ENCODE data around the gene HYDIN.
"Not testable (repeated sequence)": the region's sequence is repeated elsewhere in the genome, so short reads cannot be mapped to it uniquely, and the experiment has no call there.

The HYDIN gene

DNA sequence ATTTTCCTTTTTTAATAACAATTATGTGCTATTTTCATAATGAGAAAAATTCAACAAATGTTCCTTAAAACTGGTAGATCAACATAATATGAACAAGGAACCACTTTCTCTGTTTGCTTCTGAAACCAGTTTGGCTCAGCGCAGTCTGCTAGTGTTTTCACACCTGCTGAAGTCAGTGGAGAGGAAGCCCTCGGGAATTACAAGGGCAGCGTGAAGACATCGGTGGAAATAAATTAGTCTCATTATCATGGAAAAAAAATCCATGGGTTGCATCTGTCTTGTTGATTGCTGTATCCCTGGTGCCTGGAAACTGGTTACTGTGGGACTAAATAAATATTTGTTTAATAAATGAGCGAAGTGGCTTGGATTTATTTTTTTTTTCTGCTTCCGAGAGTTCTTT, 245.8 kb downstream of the HYDIN start:
- DNase-seq = not testable (repeated sequence)

DNA sequence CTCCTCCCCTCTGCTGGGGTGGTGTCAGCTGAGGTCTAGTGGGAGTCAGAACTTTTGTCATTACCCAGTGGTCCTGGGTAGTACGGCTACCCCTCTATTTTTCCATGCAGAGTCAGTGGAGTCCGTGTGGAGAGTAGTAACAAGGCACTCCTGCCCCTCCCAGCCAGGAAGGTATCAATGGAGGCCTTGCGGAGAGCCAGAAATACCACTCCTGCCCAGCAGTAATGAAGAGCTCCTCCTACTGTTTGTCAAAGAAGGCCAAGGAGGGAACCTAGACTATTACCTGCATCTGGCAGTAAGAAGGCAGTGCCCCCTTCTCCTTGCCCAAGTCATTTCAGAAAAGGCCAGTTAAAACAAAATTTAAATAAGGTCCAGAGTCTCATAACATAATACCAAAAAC, 262.2 kb downstream of the HYDIN start:
- not testable (repeated sequence) for DNase-seq

DNA sequence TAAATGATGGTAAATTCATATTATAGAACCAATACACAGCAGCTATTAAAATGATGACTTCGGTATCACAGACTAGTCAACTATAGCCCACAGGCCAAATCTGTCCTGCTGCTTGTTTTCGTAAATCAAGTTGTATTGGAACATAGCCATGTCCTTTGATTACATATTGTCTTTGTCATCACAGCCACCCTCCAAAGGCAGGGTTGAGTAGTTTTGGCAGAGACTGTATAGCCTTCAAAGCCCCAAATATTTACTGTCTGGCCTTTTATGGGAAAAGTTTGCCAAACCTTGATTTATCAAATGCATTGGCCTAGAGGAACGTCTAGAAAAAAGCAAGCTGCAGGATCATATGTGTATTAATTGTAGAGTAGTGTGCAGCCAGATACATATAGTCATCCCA, 270.4 kb downstream of the HYDIN start:
- not testable (repeated sequence) for DNase-seq

DNA sequence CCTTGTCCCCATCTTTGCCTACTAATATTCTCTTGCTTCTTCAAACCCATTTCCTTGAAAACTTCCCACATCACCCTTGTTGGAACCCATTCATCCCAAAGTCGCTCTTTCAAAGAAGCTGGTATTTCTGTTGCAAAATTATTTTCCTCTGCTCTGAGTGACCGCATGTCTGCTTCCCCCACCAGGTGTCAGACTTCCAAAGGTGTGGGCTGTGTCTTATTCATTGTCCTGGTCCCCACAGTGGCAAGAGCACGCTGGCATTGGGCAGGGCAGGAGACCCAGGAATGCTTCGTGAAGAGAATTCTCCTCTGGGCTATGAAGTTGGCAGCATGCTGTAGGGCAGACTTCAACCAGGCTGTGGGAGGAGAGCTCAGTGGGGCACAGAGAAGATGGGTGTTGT, 275.6 kb downstream of the HYDIN start:
- DNase-seq = not testable (repeated sequence)

DNA sequence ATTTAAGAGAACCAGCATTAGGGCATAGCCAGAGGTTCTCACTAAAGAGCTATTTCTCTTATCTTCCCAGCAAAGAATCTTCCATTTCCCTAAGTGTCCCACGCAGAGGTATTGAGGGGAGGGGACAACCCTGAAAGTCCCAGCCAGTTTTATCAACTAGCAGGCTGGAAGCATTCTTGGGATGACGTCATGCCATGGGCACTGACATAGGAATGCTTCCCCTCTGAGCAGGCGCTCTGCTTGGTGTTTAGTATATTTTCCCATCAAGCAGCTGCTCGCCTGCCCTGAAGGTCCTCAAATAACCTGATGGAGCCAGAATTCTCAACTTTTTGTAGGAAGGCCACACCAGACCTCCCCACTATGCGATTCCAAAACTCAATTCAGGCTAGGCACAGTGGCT, 276.7 kb downstream of the HYDIN start:
- DNase-seq = not testable (repeated sequence)

DNA sequence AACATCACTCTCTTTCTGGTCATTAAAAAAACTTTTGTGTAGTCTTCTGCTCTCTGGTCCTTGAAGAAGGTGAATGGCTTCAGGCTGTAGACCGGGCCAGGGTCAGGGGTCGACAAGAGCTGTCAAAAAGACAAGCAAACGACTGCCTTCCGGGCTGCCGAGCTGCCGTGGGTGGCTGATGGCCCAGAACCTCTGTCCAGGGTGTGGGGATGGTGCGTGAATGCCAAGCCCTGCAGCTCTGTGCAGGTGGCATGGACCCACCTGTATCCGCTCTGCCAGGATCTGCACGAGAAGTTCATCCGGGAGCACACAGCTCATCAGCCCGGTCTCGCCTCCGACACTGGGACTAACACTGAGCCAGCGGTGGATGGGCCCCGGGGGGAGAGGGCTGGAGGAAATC, 287.0 kb downstream of the HYDIN start:
- DNase-seq = not testable (repeated sequence)

DNA sequence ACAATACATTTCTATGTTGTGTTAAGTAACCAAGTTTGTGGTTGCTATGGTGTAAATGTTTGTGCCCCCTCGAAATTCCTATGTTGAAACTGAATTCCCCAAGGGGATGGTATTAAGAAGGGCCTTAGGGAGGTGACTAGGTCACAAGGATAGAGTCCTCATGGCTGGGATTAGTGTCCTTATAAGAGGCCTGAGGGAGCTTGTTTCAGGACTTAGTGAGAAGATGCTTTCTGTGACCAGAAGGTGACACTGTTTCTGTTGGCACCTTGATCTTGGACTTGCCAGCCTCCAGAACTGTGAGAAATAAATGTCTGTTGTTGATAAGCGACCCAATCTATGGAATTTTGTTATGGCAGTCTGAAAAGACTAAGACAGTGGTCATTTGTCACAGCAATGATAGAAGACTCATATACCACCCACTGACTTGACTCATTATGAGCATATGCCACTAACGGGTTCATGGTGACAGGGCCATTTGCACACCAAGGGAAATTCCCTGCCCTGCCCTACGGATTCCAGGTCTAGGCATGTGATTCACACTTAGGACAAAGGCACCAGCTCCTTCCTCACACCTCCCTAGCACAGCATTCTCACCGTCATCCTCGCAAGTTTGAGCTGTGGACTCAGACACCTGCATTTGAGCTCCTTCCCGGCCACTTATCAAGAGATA, 290.7 kb downstream of the HYDIN start:
- not testable (repeated sequence) for DNase-seq

DNA sequence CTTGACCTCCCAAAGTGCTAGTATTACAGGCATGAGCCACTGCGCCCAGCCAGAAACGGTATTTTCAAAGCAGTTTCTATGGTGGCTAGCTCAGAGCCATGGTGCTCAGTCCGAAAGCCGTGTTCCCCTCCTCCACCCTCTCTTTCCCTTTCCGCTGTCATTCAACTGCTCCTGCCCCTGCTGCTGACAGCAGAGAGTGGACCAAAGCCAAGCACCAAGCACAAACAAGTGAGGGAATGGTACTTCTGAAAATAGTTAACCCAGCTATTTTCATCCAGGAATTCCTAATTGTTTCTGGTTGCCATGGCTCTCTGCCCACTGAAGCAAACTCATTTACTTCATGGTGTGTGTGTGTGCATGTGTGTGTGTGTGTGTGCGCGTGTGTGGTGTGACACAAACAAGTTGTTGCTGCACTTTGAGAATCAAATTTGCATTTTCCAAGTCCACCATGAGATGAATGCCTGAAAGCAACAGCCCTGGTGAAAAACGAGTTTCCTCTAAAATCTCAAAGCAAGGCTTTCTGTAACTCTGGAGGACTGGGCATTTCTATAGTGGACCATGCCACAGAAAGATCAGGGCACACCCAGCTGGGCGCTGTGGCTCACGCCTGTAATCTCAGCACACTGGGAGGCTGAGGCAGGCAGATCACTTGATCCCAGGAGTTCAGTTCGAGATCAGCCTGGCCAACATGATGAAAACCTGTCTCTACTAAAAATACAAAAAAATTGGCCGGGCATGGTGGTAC, 293.6 kb downstream of the HYDIN start:
- not testable (repeated sequence) for DNase-seq

DNA sequence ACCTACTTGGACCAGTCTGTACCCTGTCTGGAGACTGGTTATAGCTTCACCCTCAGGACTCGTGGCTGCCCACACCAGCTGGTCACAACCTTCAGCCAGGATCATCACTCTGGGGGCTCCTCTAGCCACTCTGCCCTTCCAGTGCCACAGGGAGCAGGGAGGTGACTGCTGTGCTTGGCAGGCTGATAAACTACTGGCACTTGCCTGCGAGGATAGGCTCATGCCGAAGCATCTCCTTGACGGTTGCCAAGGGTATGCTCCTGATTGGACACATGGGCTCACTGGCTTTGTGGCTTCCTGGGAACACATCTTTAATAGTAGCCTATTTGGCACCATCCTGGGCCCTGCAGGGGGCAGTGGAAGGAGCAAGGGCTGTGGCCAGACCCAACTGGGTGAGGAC, 295.2 kb downstream of the HYDIN start:
- not testable (repeated sequence) for DNase-seq

DNA sequence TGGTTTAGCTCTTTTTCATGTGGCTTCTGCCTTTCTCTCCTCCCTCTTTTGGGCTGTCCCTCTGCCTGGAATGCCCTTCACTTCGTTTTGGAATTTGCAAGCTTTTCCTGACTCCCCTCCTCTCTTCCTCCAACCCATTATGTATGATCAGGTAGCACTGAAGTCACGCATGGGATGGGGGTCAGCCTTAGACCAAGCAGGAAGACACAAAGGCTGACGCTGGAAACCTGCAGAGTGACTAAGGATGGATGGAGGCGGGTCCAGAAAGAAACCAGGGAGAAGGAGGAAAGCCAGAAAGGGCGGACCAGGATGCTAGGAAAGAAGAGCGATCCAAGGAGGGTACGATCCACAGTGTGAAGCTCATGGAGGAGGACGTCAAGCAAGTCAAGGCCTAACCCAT, 296.8 kb downstream of the HYDIN start:
- not testable (repeated sequence) for DNase-seq

DNA sequence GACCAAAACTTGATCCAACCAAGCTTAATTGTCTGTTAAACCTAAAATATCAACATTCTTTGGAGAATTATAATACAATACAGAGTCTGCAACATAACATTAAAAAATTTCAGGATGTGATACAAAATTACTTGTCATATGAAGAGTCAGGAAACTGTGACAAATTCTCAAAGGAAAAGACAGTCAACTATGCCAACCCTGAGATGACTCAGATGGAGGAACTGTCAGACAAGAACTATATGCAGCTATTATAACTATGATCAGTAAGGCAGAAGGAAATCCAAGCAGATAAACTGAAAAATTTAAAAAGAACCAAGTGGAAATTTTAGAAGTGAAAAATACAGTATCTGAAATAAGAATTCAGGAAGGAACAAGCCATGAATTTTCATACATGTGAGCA, 299.8 kb downstream of the HYDIN start:
- not testable (repeated sequence) for DNase-seq

DNA sequence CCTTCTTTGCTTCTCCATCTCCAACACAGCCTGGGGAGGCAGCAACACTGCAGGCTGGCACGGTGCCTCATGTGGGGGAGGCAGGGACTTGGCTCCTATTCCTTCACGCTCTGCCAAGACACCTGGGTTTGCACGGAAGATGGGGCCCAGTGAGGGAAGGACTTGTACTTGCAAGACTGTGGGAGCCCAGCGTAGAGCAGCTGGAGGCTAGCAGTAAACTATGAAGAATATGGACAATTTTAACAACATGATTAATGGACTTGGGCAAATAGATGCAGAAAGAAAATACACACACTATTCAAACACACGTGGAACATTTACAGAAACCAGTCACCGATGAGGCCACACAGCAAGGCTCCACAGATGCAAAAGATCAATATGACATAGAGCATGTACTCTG, 308.4 kb downstream of the HYDIN start:
- peak in 1 of 2 experiments; percentile 0 for DNase-seq

DNA sequence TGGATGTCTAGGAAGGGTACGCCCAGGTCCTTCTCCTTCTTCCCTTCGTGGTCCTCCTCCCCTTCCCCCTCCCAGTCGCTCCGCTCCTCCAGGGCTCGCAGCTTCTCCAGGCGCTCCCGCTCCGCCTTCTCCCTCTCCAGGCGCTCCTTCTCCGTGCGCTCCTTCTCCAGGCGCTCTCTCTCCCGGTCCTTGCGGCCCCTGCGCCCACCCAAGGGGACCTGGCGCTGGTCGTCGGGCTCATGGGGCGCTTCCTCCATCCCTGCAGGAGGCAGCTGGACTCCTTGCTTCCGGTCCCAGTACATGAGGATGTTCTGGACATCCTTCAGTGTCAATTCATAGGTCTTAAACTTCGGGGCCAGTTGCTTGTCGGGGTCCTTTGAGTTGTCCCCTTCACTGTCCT, 309.9 kb downstream of the HYDIN start:
- not testable (repeated sequence) for DNase-seq

DNA sequence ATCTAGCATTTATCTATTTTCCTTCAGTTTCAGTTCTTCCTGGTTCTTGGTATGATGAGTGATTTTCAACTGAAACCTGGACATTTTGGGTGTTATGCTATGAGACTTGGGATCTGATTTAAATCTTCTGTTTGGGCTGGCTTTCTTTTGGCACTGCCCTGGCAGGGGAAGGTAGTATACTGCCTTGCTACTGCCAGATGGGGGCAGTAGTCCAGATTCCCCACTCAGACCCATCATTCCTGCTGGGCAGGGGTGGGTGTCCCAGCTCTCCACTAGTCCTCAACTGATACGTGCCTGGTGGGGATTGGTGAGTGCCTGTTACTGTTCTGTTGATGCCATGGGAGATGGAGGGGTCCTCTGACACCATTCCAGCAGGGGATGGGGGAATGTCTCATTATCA, 342.3 kb downstream of the HYDIN start:
- not testable (repeated sequence) for DNase-seq

DNA sequence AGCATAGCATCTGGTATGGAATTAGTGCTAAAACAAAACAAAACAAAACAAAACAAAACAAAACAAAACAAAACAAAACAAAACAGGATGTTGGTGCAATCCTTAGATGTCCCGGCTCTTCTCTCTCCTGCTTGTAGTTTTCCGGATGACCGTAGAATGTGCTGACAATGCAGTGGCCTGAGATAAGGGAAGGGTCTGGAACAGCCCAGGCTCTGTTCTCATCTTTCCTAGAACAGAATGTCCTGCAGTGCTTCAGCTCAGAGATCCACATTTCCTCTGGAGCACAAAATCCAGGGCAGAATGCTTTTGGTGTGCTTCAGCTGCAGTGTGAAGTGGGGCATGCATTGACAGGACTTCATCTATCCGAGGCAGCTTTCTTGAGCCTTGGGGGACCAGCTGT, 345.9 kb downstream of the HYDIN start:
- DNase-seq = not testable (repeated sequence)

DNA sequence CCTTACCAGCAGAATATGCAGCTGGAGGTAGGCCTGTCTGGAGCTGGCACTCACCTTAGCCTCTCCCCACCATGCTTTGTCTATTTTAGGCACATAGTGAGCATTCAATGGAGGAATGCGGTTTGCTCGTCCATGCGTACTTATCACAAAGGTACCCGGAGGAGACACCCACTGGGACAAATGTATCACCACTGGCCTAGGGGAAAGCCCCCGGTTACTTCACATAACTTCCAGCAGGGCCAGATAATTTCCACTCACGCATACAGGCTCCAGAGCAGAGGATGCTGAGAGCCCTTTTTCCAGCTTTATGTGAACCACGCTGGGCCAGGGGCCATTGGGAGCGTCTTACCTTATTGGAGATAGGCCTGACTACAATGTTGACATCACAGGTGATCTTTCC, 348.2 kb downstream of the HYDIN start:
- not testable (repeated sequence) for DNase-seq

DNA sequence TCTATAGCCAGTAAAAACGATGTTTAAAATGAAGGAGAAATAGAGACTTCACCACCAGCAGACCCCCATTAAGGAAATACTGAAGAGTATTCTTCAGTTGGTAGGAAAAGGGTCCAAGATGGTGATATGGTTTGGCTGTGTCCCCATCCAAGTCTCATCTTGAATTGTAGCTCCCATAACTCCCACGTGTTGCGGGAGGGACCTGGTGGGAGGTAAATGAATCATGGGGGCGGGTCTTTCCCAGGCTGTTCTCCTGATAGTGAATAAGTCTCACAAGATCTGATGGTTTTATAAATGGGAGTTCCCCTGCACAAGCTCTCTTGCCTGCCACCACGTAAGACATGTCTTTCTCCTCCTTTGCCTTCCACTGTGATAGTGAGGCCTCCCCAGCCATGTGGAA, 352.6 kb downstream of the HYDIN start:
- DNase-seq = not testable (repeated sequence)

DNA sequence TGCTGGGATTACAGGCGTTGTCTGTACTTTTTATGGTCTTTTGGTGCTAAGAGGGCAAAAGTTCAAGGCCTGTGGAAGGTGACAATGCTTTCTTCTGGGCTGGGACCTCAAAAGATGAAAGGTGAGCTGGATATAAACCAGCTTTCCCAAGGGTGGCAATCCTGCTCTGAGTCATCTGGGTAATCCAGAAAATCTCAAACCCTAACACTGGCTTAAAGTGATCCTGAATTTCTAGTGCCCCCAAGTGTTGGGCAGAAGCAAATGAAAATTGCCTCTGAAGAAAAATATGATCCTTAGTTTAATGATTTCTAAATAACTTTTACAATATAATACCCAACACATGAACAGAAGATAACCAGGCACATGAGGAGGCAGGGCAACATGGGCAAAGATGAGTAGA, 354.1 kb downstream of the HYDIN start:
- not testable (repeated sequence) for DNase-seq

DNA sequence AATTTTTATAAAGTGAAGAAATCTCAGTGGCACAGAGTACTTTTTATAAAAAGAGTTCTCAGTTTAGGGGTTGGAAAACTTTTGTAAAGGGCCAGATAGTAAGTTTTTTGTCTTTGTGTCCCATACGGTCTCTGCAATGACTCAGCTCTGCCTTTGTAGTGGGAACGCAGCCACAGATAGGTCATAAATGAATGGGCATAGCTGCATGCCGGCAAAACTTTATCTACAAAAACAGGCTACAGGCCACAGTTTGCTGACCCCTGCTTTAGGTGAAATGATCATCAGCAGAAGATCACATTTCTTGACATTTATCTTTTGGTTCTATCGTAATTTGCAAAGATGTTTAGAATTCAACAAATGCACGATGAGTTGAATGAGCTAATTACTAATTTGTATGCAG, 365.8 kb downstream of the HYDIN start:
- not testable (repeated sequence) for DNase-seq

DNA sequence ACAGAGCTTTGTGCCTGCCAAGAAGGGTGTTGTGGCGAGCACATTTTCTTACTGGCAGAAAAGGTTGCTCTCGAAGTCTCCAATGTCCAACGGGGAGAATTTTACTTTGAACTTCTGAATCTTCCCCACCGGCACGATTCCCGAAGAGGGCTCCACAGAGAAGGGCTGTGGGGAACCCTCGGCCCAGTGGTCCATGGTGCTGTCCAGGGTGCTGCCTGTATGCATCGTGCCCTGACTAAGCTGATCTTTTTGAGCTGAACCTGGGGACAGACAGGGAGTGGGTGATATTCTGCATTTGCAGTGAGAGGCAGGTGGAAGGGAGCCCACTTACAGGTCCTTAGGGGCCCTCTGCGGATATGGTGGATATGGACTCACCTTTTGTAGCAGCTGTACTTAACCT, 368.5 kb downstream of the HYDIN start:
- DNase-seq = not testable (repeated sequence)

DNA sequence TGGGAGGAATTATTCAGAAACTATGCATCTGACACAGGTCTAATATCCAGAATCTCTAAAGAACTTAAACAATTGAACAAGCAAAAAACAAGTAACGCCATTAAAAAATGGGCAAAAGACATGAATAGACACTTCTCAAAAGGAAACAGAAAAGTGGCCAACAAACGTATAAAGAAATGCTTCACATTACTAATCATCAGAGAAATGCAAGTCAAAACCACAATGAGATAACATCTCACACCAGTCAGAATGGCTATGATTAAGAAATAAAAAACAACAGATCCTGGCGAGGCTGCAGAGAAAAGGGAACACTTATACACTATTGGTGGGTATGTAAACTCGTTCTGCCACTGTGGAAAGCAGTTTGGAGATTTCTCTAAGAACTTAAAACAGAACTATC, 379.2 kb downstream of the HYDIN start:
- not testable (repeated sequence) for DNase-seq

DNA sequence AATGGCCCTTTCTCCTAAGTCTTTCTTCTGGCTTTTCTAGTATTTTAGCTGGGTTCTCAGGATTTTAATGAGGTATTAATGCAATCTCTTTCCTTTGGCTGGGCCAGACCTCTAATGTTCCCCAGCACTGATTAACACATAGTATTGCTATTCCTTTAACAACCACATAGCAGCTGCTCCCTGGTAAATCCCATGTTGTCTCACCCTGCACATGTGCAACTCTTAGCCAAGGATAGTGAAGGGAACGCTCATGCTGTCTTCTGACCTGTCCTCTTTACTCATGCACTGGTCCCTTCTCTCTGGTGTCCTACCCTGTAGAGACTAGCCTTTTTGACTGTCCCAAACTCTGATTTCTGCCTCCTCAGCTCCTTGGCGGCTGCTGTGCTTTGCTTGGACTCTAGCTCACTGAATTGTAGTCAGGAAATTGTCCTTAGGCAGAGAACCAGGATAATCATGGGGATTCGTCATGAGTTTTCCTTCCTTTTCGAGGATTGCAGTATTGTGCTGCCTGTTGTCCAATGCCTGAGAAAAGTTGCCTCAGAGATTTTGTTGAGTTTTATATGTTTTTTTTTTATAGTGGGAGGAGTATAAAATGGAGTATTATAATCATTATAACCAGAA, 406.9 kb downstream of the HYDIN start:
- DNase-seq = not testable (repeated sequence)

DNA sequence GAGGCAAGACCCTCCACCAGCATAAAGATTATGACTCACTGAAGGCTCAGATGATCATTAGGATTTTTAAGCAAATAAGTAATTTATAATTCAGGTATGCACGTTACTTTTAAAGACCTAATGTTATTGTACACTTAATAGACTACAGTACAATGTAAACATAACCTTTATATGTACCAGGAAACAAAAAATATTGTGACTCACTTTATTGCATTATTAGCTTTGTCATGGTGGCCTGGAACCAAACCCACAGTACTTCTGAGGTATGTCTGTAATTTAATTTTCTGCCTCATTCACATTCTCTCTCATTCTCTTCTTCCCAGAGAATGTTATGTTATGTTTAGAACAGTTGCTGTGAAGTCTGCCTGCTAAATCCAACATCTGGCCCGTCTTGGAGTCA, 407.8 kb downstream of the HYDIN start:
- not testable (repeated sequence) for DNase-seq

DNA sequence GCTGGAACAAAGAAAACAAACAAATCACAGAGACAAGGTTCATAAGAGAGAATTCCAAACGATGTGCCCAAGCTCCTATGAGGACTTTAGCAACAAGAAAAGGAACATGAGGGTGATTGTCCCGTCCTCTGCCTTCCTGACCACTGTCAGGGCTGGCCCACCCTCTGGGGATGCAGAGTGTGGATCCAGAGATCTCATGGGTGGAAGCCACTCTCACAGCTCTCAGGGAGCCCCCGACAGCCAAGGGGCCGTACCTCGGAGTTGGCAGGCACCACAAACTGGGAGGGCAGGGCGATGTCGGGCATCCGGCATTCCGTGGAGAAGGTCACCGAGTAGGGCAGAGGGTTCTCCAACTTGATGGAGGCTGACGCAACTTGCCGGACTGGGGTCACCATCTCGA, 412.4 kb downstream of the HYDIN start:
- not testable (repeated sequence) for DNase-seq
